ENCODE results near the gene NCK2.

- TF ChIP-seq POLR2A (IDR thresholded peaks at IDR 0.05) (no peak), CTCF (IDR thresholded peaks at IDR 0.05) (no peak)
Measured at GRCh38 chr2:105734762-105735538, 9.8 kb upstream of the NCK2 start.
